Stimulated activated CD8-positive, alpha-beta memory T cell treated with anti-CD3 and anti-CD28 coated beads, Interleukin-4, amount 100 ng/mL, for 4 hours (primary cell): ENCODE measurements around the gene HEATR5A.
"Not testable (repeated sequence)": the region's sequence is repeated elsewhere in the genome, so short reads cannot be mapped to it uniquely, and the experiment has no call there.

Experiments used
- DNase-seq, 2 donors: peaks; one replicate each; pipeline ENCODE4 v3.0.0-alpha.2; 2020; ENCODE audit warnings: low read depth in 2 of 2, low spot score in 1 of 2

HEATR5A gene

GRCh38 chr14:31389946-31390345 is 30.4 kb downstream of the HEATR5A start:
- DNase-seq: no peak

DNA sequence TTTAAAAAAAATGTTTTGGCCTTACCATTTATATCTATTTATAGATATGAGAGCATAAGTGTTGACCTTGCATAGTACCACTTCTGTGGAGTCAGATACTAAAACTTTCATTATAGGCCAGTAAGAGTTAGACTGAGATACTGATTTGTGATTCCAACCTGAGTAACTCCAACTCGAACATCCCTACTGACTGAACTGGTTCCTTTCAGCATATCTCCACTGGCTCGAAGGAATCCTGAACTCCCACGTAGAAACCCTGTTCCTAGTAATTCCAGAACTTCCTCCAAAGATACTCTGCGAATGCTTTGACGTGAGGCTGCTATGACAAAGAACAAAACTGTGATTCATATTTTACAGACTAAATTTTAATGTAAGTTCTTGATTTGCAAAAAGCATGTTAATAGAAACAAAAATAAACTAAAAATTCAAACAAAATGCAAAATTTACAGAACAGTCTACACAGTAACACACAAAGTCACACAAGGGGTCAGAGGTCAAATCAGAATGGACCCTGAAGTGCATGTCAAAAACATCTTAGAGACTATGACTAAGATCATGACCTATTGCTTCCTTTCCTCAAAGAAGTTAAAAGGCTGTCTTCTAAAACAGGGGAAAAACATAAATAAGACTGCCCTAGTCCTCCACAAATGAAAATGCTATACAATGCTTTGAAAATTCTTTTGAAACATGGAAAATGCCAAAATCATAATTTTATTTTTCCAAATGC is 31.5 kb downstream of the HEATR5A start:
- no peak for DNase-seq

DNA sequence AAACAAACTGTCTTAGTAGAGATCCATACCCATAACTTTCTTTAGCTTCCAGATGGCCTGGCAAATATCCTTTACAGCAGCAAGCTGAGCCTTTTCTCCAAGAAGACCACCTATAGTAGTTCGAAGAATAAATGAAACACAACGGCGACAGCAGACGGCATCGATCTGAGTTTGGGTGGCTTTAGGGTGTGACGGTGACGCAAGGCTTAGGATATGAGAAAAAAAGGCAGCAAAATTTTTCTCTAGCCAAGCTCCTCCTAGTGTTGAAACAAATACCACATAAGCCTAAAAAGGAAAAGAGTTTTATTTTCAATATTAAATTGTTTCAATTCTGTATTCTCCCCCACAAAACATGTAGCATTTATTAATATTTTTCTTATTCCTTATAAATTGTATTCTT is 33.3 kb downstream of the HEATR5A start:
- no peak for DNase-seq

GRCh38 chr14:31386271-31386670 is 34.1 kb downstream of the HEATR5A start:
- no peak for DNase-seq

- no peak for DNase-seq
These were observed 38.1 kb downstream of the HEATR5A start for GRCh38 chr14:31382221-31382620.

DNA sequence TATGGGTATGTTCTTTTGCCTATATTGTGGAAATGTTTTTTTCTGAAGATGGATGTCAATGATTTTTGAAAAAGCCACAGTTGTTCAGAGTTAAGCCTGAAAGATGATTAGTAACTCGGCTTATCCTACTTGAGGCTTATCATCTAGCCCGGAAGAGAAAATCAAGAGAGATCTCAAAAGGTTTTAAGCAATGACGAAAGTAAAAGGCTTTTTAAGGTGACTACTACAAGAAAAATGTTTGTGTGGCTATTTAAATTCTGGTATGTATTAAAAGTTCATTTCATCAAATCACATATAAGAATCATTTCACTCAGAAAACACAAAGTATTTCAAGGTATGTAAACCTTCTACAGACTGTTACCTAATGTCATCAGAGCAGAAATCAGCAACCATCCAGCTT is 40.2 kb downstream of the HEATR5A start:
- no peak for DNase-seq

- DNase-seq: not testable (repeated sequence)
These were observed 41.0 kb downstream of the HEATR5A start for GRCh38 chr14:31379125-31379947.

DNA sequence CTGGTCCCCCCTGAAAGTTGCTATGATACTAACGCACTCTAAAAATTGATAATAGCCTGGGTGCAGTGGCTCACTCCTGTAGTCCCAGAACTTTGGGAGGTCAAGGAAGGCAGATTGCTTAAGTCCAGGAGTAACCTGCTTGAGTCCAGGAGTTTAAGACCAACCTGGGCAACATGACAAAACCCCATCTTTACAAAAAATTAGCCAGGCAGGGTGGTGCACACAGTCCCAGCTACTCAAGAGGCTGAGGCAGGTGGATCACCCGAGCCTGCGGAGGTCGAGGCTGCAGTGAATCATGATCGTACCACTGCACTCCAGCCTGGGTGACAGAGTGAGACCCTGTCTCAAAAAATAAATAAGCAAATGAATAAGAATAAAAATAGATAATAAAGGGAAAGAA is 42.9 kb downstream of the HEATR5A start:
- DNase-seq: no peak

DNA sequence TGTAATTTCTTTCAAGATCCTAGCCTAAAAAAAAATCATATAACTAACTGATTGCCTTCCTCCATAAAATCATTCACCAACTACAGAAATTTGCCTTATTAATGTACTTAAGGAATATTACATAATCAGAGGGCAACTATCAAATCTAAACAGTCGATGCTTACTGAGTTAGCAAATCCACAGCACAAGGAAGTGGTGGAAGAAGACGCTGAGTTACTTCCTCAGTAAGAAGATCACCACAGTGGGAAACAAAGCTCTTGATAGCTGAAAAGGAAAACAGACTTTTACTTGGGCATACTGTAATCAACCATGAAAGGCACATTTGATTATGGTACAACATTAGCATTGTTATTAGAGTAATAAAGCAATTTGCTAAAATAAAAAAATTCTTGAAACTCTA is 48.7 kb downstream of the HEATR5A start:
- no peak for DNase-seq

DNA sequence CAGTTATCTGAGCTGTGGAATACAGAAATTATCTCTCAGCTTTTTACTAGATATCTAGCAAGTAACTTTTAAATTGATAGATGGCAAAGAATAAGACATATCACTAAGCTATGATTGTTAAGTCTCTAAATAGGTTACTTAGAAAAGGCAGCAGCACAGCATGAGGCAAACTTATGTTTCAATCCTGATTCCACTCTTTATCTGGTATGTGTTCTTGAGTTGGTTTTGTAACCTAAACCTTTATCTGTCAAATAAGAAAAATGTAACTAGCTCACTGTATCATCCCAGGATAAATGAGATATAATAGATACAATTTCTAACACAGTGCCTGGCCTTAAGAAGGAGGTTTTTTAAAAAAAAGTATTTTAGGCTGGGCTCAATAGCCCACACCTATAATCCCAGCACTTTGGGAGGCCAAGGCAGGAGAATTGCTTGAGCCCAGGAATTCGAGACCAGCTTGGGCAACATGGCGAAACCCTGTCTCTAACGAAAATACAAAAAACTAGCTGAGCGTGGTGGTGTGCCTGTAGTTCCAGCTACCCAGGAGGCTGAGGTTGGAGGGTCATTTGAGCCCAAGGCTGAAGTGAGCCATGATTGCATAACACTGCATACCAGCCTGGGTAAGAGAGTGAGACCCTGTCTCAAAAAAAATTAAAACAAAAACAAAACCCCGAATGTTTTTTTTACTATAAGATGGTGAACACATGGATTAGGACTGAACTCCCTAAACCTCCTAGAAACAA is 56.8 kb downstream of the HEATR5A start:
- DNase-seq: no peak

- DNase-seq: no peak
These were observed 57.6 kb downstream of the HEATR5A start for GRCh38 chr14:31362746-31363145.

GRCh38 chr14:31361761-31362160 is 58.6 kb downstream of the HEATR5A start:
- not testable (repeated sequence) for DNase-seq

DNA sequence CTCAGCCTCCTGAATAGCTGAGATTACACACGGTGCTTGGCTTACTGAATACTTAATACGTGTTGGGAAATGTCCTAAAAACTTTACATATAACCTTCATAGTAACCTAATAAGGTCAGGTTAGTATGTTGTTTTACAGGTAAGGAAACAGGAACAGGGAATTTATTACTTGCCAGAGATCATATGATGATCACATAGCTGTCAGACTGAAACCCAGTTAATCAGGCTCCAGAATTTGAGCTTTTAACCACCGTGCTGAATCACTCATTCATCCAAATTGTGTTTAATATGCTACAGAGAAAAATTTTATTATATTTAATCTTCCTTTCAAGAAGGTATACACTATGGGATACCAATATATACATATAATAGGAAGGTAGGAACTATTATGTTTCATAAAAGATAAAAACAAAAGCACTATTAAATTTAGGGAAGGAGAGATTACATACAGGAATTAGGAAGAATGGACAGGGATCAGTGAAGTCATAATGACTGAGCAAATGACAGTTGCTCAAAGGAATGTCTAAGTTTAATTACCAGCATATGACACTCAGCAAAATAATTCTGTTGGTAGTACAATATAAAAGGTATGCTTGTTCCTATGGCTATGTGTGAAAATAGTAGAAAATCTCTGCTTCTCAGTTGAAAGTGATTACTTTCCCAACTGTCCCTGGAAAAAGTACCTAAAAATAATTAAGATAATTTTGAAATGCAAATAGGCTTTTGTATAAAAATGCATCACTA is 59.3 kb downstream of the HEATR5A start:
- DNase-seq: no peak

- no peak for DNase-seq
These were observed 63.1 kb downstream of the HEATR5A start for GRCh38 chr14:31357279-31357678.

DNA sequence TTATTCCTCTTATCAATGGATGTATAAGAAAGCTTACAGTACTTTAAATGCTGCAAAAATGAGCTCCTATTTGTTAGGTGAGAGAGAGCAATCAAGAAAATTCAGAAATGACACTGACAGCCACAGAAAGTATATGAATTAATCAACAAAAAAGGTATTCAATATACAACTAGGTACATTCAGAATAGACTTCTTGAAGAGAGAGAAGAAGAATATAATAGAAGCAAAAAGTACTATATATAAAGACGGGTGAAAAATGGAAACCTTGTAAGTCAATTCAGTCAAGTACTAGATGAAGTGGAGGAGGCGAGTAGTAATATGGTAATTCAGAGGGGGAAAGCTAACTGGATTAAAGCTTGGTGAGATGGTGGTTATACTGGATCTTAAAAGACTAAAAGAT is 74.3 kb downstream of the HEATR5A start:
- DNase-seq: no peak

- DNase-seq: no peak
These were observed 79.1 kb downstream of the HEATR5A start for GRCh38 chr14:31341280-31341679.

DNA sequence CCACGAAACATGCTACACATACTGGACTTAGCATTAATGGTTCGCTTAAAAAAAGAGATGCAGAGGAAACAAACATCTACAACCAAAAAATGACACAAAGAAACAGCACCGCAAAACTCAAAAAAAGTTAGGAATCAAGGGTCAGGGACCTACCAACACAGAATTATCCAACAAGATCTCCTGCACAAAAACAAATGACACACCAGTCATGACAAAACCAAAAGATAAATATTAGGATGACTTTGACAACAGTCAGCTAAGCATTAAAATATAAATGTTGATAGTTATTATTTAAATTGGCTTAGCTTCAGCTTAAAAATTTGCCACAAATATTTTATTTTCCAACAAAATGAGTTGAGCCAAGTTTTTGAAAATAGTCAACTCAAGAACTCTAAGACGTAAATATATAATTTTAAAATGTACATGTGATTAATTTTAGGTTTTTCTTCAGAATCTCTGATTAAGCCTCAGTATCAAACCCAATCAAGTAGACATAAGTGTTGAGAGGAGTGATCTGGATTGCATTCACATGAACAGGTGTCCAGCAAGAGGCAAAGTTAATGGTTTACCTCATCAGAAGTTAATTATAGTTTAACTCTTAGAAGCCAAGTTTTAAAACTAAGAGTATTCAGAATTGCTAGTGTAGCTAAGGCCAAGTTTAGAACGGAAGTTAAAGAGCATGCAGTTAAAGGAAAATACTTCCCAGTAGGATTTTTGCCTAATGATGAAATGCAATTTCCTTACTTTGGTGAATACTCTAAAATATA is 79.9 kb downstream of the HEATR5A start:
- no peak for DNase-seq

DNA sequence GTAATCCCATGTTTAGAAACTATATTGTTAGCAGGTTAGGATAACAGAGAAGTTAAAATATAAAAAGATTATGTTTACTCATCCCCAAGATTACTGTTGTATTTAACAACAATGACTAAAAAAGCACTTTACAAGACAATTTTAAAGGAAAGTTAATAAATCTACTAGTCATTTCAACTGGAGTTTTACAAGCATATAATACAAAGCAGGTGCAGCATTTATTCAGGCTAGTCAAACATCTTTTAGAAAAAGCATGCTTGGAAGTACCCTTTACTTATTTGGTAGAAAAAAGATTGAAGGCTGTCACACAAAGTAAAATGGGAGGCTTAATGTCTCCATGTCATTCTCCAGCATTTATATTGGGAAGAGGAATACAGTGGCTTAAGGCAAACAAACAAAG is 80.6 kb downstream of the HEATR5A start:
- no peak for DNase-seq

DNA sequence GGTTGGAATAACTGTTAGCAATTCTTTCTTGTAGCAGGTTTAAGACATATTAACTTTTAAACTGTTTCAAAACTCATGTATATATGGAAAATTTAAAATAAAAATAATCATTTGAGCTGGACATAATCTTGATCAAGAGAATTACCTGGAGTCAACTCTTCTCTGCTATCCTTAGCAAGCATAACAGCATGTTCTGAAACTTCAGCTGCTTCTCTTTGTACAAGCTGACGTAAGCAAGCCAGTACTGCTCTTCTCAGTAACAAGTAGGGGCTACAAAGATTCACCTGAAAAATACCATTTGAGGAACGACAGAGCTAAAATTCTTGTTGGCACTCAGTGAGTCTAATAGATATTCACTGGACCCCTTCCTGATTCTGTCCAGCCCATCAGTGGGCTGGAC is 83.0 kb downstream of the HEATR5A start:
- DNase-seq: no peak

GRCh38 chr14:31336646-31337045 is 83.7 kb downstream of the HEATR5A start:
- no peak for DNase-seq
